ENCODE results near the gene PTPRU. TPM values are rescaled to one million over a fixed set of nuclear protein-coding genes. Genes with fewer than 3 reads are reported as not detected.

PTPRU gene
- total and polyA plus RNA-seq, 2 of the 8 experiments (the other 6 are each of a cell fraction or from before 2014, with no cell fraction given), result 33.8 to 41.8 TPM

GRCh38 chr1:29329022-29329775, 92.9 kb downstream of the PTPRU start:
- H3K14ac ChIP-seq (ENCODE audit: insufficient read length), result no peak overlapping the region
- no peak overlapping the region for H3K4me3 ChIP-seq (ENCODE audit: extremely low read depth in 1 of 4, insufficient read depth in 2 of 4, low read depth in 3 of 4, low read length in 4 of 4)
- DNase-seq (ENCODE audit: low read depth in 1 of 2, low spot score in 2 of 2) (no peak), FAIRE-seq (no peak)
- H3K9ac ChIP-seq (replicated peaks in 1 of 4; ENCODE audit: extremely low read depth in 1 of 4, low read depth in 3 of 4, low read length in 3 of 4), result no peak overlapping the region
- ChIA-PET POLR2A (ENCODE audit: partially characterized antibody) (interaction anchor here (1.1 kb wide), 1 partner anchor 81 kb away, joined by 3 read pairs; no protein-coding TSS in a partner anchor), CTCF (ENCODE audit: partially characterized antibody) (interaction anchor here (1.2 to 8.4 kb wide), 10 partner anchors 13 to 227 kb away, joined by 3 to 113 read pairs (median 5); no protein-coding TSS in a partner anchor)
- no peak overlapping the region for H2BK20ac ChIP-seq (ENCODE audit: low read length)
- no peaks in the 10 kb centered on the region for H4K20me1 ChIP-seq (replicated peaks in 1 of 2; ENCODE audit: control insufficient read depth in 1 of 2, insufficient read depth in 2 of 2, low read length in 2 of 2)
- H4K5ac ChIP-seq (ENCODE audit: insufficient read length, low read depth, low read length), result no peak overlapping the region
- H4K91ac ChIP-seq (replicated peaks; ENCODE audit: insufficient read length, low read length), result no peak overlapping the region
- H3K56ac ChIP-seq (replicated peaks; ENCODE audit: insufficient read length, low read depth, low read length), result no peak overlapping the region
- no peak overlapping the region for H4K8ac ChIP-seq (ENCODE audit: extremely low read depth, insufficient read depth, low read length)
- no peaks in the 10 kb centered on the region; a peak in 2 of 8 replicates for H3K36me3 ChIP-seq (ENCODE audit: control insufficient read depth in 2 of 4, insufficient read depth in 4 of 4, low read length in 3 of 4)
- WGBS, 2 experiments (ENCODE audit: extremely low coverage in 1 of 2, insufficient coverage in 1 of 2, insufficient read length in 1 of 2, insufficient replicate concordance in 2 of 2, low coverage in 1 of 2, low lambda C conversion rate in 2 of 2, missing lambda C conversion rate in 1 of 2), result 86% methylated on average over 9 of the region's 9 CpGs; no CpG with 5 or more reads in 1 of the 2 experiments
- no peaks in the 10 kb centered on the region for H3K27me3 ChIP-seq (replicated peaks in 1 of 4; ENCODE audit: control insufficient read depth in 3 of 4, extremely low read depth in 1 of 4, insufficient read depth in 3 of 4, low read length in 3 of 4)
- no peak overlapping the region for H3K4ac ChIP-seq (replicated peaks; ENCODE audit: insufficient read length, low read depth, low read length)
- peaks cover 0 to 3% of the 10 kb centered on the region in 2 experiments; a peak in 1 of 4 replicates for H3K9me3 ChIP-seq (ENCODE audit: insufficient read depth in 2 of 2, low read depth in 1 of 2, low read length in 1 of 2)
- no peak overlapping the region for H2BK12ac ChIP-seq (ENCODE audit: low read depth, low read length)
- no peak overlapping the region for H2BK15ac ChIP-seq (ENCODE audit: low read length)
- H3K4me2 ChIP-seq (ENCODE audit: insufficient read depth in 1 of 2, low read depth in 2 of 2, low read length in 2 of 2), result no peak overlapping the region
- no peak overlapping the region for H3K23ac ChIP-seq (ENCODE audit: insufficient read length)
- H2AFZ ChIP-seq (ENCODE audit: low read length), result no peak overlapping the region
- H3K27ac ChIP-seq (ENCODE audit: low read depth, low read length), result no peak overlapping the region
- no peaks in the 10 kb centered on the region for H3K79me2 ChIP-seq (ENCODE audit: control insufficient read depth in 1 of 2, insufficient read depth in 2 of 2, low read length in 2 of 2)
- H3K23me2 ChIP-seq (ENCODE audit: low read depth, low read length), result peaks cover 1% of the 10 kb centered on the region; the same call in 1 of the 2 replicates
- H3K79me1 ChIP-seq (ENCODE audit: low read depth, low read length), result no peaks in the 10 kb centered on the region
- no peak overlapping the region for H2BK120ac ChIP-seq (replicated peaks; ENCODE audit: low read depth, low read length)
- peaks cover 5 to 11% (median 11%) of the 10 kb centered on the region in 4 experiments for H3K4me1 ChIP-seq (replicated peaks in 1 of 4; ENCODE audit: control insufficient read depth in 3 of 4, insufficient read depth in 4 of 4, low read length in 3 of 4)
- TF ChIP-seq BRCA1 (IDR thresholded peaks at IDR 0.05; ENCODE audit: low read depth, low read length), result no peak
- TF ChIP-seq TAF7 (optimal IDR thresholded peaks at IDR 0.05; ENCODE audit: borderline replicate concordance, low read depth, low read length), result no peak
- no peak for TF ChIP-seq RBBP5 (IDR thresholded peaks at IDR 0.05; ENCODE audit: borderline replicate concordance, low read depth, low read length)
- TF ChIP-seq HDAC2 (IDR thresholded peaks at IDR 0.05; ENCODE audit: borderline replicate concordance in 1 of 2, low read depth in 2 of 2, low read length in 2 of 2), result no peak
- no peak for TF ChIP-seq RXRA (IDR thresholded peaks at IDR 0.05; ENCODE audit: insufficient read depth, low read depth, low read length)
- TF ChIP-seq EZH2 (IDR thresholded peaks at IDR 0.05; ENCODE audit: low read depth, low read length, severe bottlenecking), result no peak
- no peak for TF ChIP-seq EGR1 (IDR thresholded peaks at IDR 0.05; ENCODE audit: borderline replicate concordance, low read depth, low read length)
- no peak for TF ChIP-seq GTF2F1 (IDR thresholded peaks at IDR 0.05; ENCODE audit: borderline replicate concordance, low read depth, low read length)
- no peak for TF ChIP-seq CEBPB (IDR thresholded peaks at IDR 0.05; ENCODE audit: low read depth, low read length)
- no peak for TF ChIP-seq MAX (IDR thresholded peaks at IDR 0.05)
- TF ChIP-seq MAFK (IDR thresholded peaks at IDR 0.05; ENCODE audit: low read depth, low read length), result no peak
- H2AK5ac ChIP-seq (ENCODE audit: low read depth, low read length), result no peak overlapping the region
- H2BK5ac ChIP-seq (ENCODE audit: low read depth, low read length), result no peak overlapping the region
- H3K18ac ChIP-seq (ENCODE audit: extremely low read depth, low read length), result no peak overlapping the region

Measured in H1 (cell line).